Astrocyte (in vitro differentiated cells and primary cell): ENCODE data around the gene CENPW.

Source experiments
- EZH2 ChIP-seq: IDR thresholded peaks from 2 replicates; pipeline ENCODE4 v1.6.1; 2012; ENCODE audit warnings: mild to moderate bottlenecking, low read length, inconsistent platforms; ENCODE audit not compliant: insufficient read depth
- TF ChIP-seq, protein P1 (sequence below): IDR thresholded peaks from 2 replicates; pipeline ENCODE4 v1.5.1; 2011; ENCODE audit warnings: low read depth, mild to moderate bottlenecking, inconsistent platforms, low read length, moderate library complexity; ENCODE audit not compliant: insufficient read depth

GRCh38 chr6:126367849-126368248, 27.9 kb downstream of the CENPW start:
- TF ChIP-seq, protein P1, sequence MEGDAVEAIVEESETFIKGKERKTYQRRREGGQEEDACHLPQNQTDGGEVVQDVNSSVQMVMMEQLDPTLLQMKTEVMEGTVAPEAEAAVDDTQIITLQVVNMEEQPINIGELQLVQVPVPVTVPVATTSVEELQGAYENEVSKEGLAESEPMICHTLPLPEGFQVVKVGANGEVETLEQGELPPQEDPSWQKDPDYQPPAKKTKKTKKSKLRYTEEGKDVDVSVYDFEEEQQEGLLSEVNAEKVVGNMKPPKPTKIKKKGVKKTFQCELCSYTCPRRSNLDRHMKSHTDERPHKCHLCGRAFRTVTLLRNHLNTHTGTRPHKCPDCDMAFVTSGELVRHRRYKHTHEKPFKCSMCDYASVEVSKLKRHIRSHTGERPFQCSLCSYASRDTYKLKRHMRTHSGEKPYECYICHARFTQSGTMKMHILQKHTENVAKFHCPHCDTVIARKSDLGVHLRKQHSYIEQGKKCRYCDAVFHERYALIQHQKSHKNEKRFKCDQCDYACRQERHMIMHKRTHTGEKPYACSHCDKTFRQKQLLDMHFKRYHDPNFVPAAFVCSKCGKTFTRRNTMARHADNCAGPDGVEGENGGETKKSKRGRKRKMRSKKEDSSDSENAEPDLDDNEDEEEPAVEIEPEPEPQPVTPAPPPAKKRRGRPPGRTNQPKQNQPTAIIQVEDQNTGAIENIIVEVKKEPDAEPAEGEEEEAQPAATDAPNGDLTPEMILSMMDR = no peak
- no peak for TF ChIP-seq EZH2
